Transverse colon (tissue), 4 donors: ENCODE measurements around the gene TNFSF4. TPM values are rescaled to one million over a fixed set of nuclear protein-coding genes. Genes with fewer than 3 reads are reported as not detected.

Experiments used
- DNase-seq: peaks from one replicate; pipeline ENCODE4 v3.0.0-alpha.2; 2019
- H3K27ac ChIP-seq, 4 donors: fragments of 200-600 bp; sonication (generic); 2 replicates each; pipeline ENCODE4 v1.5.1; 2016 to 2018; ENCODE audit warnings: inconsistent platforms in 4 of 4
- H3K27me3 ChIP-seq: fragments of 200-600 bp; sonication (generic); 2 replicates; pipeline ENCODE4 v1.5.1; 2017; ENCODE audit warnings: inconsistent platforms
- H3K36me3 ChIP-seq, 4 donors: fragments of 200-600 bp; sonication (generic); 2 replicates each; pipeline ENCODE4 v1.5.1; 2017 to 2019; ENCODE audit warnings: inconsistent platforms in 4 of 4
- H3K4me1 ChIP-seq, 4 donors: fragments of 200-600 bp; sonication (generic); 2 replicates each; pipeline ENCODE4 v1.5.1; 2017 to 2020; ENCODE audit warnings: inconsistent platforms in 4 of 4
- H3K4me3 ChIP-seq, 4 donors: fragments of 200-600 bp; sonication (generic); 1 replicate in 1 of 4; 2 replicates in 3 of 4; pipeline versions ENCODE4 v1.5.1 to v1.6.1; 2017 to 2019; ENCODE audit warnings: inconsistent platforms in 4 of 4
- H3K9me3 ChIP-seq, 2 donors: fragments of 200-600 bp; sonication (generic); 2 replicates each; pipeline ENCODE4 v1.5.1; 2017 to 2019; ENCODE audit warnings: inconsistent platforms in 2 of 2
- EP300 ChIP-seq: sonication (generic); formaldehyde crosslinking; IDR thresholded peaks from one replicate; pipeline ENCODE4 v1.6.1; 2017; ENCODE audit warnings: antibody characterized with exemption, low read depth
- POLR2A ChIP-seq: fragments of 450-650 bp; IDR thresholded peaks from one replicate; pipeline ENCODE4 v1.6.1; 2016; ENCODE audit warnings: antibody characterized with exemption, mild to moderate bottlenecking, moderate library complexity
- POLR2AphosphoS5 ChIP-seq, 3 donors: sonication (generic); formaldehyde crosslinking; IDR thresholded peaks; one replicate each; pipeline ENCODE4 v1.6.1; 2016; ENCODE audit warnings: antibody characterized with exemption in 3 of 3
- WGBS, 2 donors: methylation state at CpG; one replicate each; pipeline ENCODE4 v1.1.5; 2018; ENCODE audit warnings: low coverage in 1 of 2; 5-methylcytosine and 5-hydroxymethylcytosine counted together
- in situ Hi-C, 4 donors: fragments of 200-750 bp; cut with MboI; loops; one replicate each; pipeline versions ENCODE4 v1.15.0 to v1.15.1; 2017; ENCODE audit warnings: low sequenced_read_pairs in 3 of 4, low pct_ligation_motif_present in 1 of 4, low pct_unique_long_range_greater_than_20kb in 1 of 4
- intact Hi-C: fragments of 100-400 bp; cut with DNase I; formaldehyde crosslinking; loops from one replicate; pipeline ENCODE4 v1.15.1; 2023; ENCODE audit warnings: low total_unique reads
- total RNA-seq, 4 donors: library from RNA; depleted of rRNA; stranded (reverse); fragments of >200 nt; gene quantifications; one replicate each; pipeline ENCODE4 v1.1.0, GENCODE V29; 2016
- TF ChIP-seq, protein P1 (sequence below), 5 experiments: fragments of 200-600 bp in 3 of 5; fragments of 450-650 bp in 2 of 5; sonication (generic) in 3 of 5; IDR thresholded peaks; 1 replicate in 2 of 5; 2 replicates in 3 of 5; pipeline ENCODE4 v1.5.1; 2016 to 2017; ENCODE audit warnings: antibody characterized with exemption in 5 of 5, inconsistent platforms in 3 of 5, mild to moderate bottlenecking in 2 of 5, moderate library complexity in 1 of 5

TNFSF4 gene
- total RNA-seq, 4 donors from 2014 or later: 1.4 to 1.6 (median 1.5) TPM; not detected in 1

DNA sequence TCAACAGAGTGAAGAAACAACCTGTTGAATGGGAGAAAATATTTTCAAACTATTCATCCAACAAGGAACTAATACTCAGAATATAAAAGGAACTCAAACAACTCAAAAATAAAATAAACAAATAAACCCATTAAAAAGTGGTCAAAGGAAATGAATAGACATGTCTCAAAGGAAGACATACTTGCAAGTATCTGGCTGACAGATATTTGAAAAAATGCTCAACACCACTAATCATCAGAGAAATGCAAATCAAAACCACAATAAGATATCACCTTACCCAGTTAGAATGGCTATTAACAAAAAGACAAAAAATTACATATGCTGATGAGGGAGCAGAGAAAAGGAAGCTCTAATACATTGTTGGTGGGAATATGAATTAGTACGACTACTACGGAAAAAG is 38.2 kb downstream of the TNFSF4 start:
- H3K27me3 ChIP-seq: no peaks in the 10 kb centered on the region
- no peak for TF ChIP-seq POLR2A
- TF ChIP-seq, protein P1, sequence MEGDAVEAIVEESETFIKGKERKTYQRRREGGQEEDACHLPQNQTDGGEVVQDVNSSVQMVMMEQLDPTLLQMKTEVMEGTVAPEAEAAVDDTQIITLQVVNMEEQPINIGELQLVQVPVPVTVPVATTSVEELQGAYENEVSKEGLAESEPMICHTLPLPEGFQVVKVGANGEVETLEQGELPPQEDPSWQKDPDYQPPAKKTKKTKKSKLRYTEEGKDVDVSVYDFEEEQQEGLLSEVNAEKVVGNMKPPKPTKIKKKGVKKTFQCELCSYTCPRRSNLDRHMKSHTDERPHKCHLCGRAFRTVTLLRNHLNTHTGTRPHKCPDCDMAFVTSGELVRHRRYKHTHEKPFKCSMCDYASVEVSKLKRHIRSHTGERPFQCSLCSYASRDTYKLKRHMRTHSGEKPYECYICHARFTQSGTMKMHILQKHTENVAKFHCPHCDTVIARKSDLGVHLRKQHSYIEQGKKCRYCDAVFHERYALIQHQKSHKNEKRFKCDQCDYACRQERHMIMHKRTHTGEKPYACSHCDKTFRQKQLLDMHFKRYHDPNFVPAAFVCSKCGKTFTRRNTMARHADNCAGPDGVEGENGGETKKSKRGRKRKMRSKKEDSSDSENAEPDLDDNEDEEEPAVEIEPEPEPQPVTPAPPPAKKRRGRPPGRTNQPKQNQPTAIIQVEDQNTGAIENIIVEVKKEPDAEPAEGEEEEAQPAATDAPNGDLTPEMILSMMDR (IDR thresholded peaks at IDR 0.05): no peak
- TF ChIP-seq POLR2AphosphoS5 (IDR thresholded peaks at IDR 0.05): no peak
- TF ChIP-seq EP300: no peak
- H3K4me3 ChIP-seq: no peak overlapping the region
- peaks cover 6 to 16% of the 10 kb centered on the region in 2 donors for H3K9me3 ChIP-seq
- no peaks in the 10 kb centered on the region for H3K36me3 ChIP-seq
- no peaks in the 10 kb centered on the region for H3K4me1 ChIP-seq
- in situ Hi-C loops: no loop called here
- no peak overlapping the region for H3K27ac ChIP-seq
- intact Hi-C loops: no loop called here
- no peak for DNase-seq
- 87 to 100% methylated on average over 2 of the region's 2 CpGs for WGBS, 2 donors

DNA sequence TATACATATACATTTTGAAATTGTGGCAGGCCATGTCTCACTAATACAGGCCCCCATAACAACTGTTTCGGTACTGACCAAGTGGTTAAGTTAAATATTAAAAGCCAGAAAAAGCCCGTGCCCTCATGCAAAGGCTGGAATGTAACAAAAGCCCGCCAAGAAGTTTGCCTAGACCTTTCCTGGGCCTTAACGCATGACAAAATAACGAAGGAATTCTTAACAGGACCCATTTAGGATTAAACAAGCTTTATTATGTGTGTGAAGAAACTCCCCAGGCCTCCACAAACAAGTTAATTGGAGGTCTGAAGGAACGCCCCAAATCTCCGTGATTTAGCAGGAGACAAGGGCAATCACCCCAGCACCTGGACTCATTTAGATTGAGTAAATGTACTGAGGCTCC is 42.4 kb downstream of the TNFSF4 start:
- Histone ChIP-seq H3K27ac (no peak overlapping the region), H3K36me3 (no peaks in the 10 kb centered on the region), H3K9me3 (no peaks in the 10 kb centered on the region), H3K27me3 (no peaks in the 10 kb centered on the region), H3K4me3 (no peak overlapping the region), H3K4me1 (no peaks in the 10 kb centered on the region)
- 77 to 84% methylated on average over 6 to 7 of the region's 7 CpGs for WGBS, 2 donors
- DNase-seq: no peak
- intact Hi-C loops (no loop called here), in situ Hi-C loops (no loop called here)
- TF ChIP-seq, protein P1 (IDR thresholded peaks at IDR 0.05): no peak
- TF ChIP-seq POLR2A (no peak), EP300 (no peak), POLR2AphosphoS5 (IDR thresholded peaks at IDR 0.05) (no peak)

DNA sequence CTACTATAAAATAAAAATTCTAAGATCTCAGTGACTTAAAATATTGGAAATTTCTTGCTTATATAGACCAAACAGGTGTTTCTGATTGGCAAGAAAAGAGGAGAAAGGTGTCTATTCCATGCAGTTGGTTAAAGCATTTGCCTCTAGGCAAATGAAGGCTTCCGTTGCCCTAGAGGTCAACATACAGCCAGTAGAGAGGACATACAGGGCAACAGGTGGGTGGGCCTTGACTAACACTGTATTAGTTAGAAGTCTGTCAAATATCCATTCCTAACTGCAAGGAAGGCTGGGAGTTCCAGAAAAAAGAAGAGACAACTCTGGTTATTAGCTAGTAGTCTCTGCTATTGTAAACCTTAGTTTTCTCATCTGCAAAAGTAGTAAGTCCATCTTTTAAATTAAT is 43.0 kb downstream of the TNFSF4 start:
- Histone ChIP-seq H3K36me3 (no peaks in the 10 kb centered on the region), H3K27ac (no peak overlapping the region), H3K9me3 (no peaks in the 10 kb centered on the region), H3K27me3 (no peaks in the 10 kb centered on the region), H3K4me3 (no peak overlapping the region), H3K4me1 (no peaks in the 10 kb centered on the region)
- 89 to 100% methylated on average over 1 of the region's 1 CpG for WGBS, 2 donors
- TF ChIP-seq POLR2AphosphoS5 (IDR thresholded peaks at IDR 0.05) (no peak), POLR2A (no peak), EP300 (no peak)
- TF ChIP-seq, protein P1 (IDR thresholded peaks at IDR 0.05): no peak
- no peak for DNase-seq
- intact Hi-C loops (no loop called here), in situ Hi-C loops (no loop called here)

DNA sequence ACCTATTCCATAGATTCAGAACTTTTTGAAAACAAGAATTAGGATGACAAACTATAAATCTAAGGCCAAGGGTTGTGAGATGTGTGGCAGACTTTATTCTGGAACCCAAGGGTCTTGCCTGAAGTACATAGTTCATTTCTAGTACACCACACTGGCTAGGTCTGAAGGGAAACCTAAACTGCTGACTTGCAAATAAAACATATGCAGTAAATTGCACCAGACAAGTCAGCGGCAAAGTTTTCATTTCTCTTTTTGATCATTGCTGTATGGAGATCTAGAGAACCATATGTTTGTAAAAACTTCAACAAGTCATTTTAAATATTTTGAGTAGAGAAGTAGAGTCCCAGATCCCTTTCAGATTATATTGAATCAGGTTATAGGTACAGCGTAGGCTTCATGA is 43.9 kb downstream of the TNFSF4 start:
- in situ Hi-C loops (no loop called here), intact Hi-C loops (no loop called here)
- Histone ChIP-seq H3K36me3 (no peaks in the 10 kb centered on the region), H3K27me3 (no peaks in the 10 kb centered on the region), H3K4me1 (no peaks in the 10 kb centered on the region), H3K9me3 (no peaks in the 10 kb centered on the region), H3K4me3 (no peak overlapping the region), H3K27ac (no peak overlapping the region)
- no peak for DNase-seq
- TF ChIP-seq POLR2AphosphoS5 (IDR thresholded peaks at IDR 0.05) (no peak), POLR2A (no peak), EP300 (no peak)
- TF ChIP-seq, protein P1 (IDR thresholded peaks at IDR 0.05): no peak
- 77 to 92% methylated on average over 2 of the region's 2 CpGs for WGBS, 2 donors
